Vagina (tissue), 2 donors: ENCODE data around the gene NKD2. TPM values are rescaled to one million over a fixed set of nuclear protein-coding genes. Genes with fewer than 3 reads are reported as not detected.
"Not testable (repeated sequence)": the region's sequence is repeated elsewhere in the genome, so short reads cannot be mapped to it uniquely, and the experiment has no call there.

Experiments
- DNase-seq, 2 donors: peaks; one replicate each; pipeline ENCODE4 v3.0.0-alpha.2; 2017; ENCODE audit errors: extremely low spot score in 2 of 2
- H3K27ac ChIP-seq: fragments of 200-600 bp; sonication (generic); one replicate; pipeline ENCODE4 v1.5.1; 2019
- H3K27me3 ChIP-seq: fragments of 200-600 bp; sonication (generic); one replicate; pipeline ENCODE4 v1.5.1; 2019
- H3K36me3 ChIP-seq, 2 donors: fragments of 200-600 bp; sonication (generic); one replicate each; pipeline ENCODE4 v1.5.1; 2017 to 2019
- H3K4me1 ChIP-seq: fragments of 200-600 bp; sonication (generic); one replicate; pipeline ENCODE4 v1.5.1; 2019
- H3K4me3 ChIP-seq, 2 donors: fragments of 200-600 bp; sonication (generic); 1 replicate in 1 of 2; 2 replicates in 1 of 2; pipeline ENCODE4 v1.5.1; 2016 to 2019
- H3K9me3 ChIP-seq: fragments of 200-600 bp; sonication (generic); one replicate; pipeline ENCODE4 v1.5.1; 2019
- POLR2A ChIP-seq, 2 donors: fragments of 450-650 bp; IDR thresholded peaks; one replicate each; pipeline ENCODE4 v1.6.1; 2017; ENCODE audit warnings: antibody characterized with exemption in 2 of 2, mild to moderate bottlenecking in 2 of 2, moderate library complexity in 2 of 2
- POLR2AphosphoS5 ChIP-seq, 2 donors: sonication (generic); formaldehyde crosslinking; IDR thresholded peaks; one replicate each; pipeline ENCODE4 v1.9.0; 2017; ENCODE audit warnings: antibody characterized with exemption in 2 of 2, mild to moderate bottlenecking in 2 of 2, low read depth in 1 of 2; ENCODE audit not compliant: insufficient read depth in 1 of 2
- intact Hi-C: fragments of 100-400 bp; cut with DNase I; formaldehyde crosslinking; loops from one replicate; pipeline ENCODE4 v1.15.1; 2023
- total RNA-seq: library from RNA; depleted of rRNA; stranded (reverse); fragments of >200 nt; gene quantifications from one replicate; pipeline ENCODE4 v1.2.3, GENCODE V29; 2016
- TF ChIP-seq, protein P1 (sequence below), 3 experiments: fragments of 450-650 bp in 2 of 3; fragments of 200-600 bp in 1 of 3; sonication (generic) in 1 of 3; IDR thresholded peaks; one replicate each; pipeline ENCODE4 v1.5.1; 2017 to 2019; ENCODE audit warnings: antibody characterized with exemption in 3 of 3, mild to moderate bottlenecking in 2 of 3, moderate library complexity in 2 of 3

The NKD2 gene
- total RNA-seq, 1 donor from 2014 or later = 2.0 TPM

GRCh38 chr5:1078851-1079250, 70.2 kb downstream of the NKD2 start:
- no peak overlapping the region for H3K27ac ChIP-seq
- no peaks in the 10 kb centered on the region for H3K4me1 ChIP-seq
- H3K27me3 ChIP-seq = no peaks in the 10 kb centered on the region
- TF ChIP-seq POLR2AphosphoS5 (IDR thresholded peaks at IDR 0.05; ENCODE audit: insufficient read depth in 1 of 2, low read depth in 1 of 2) (no peak), POLR2A (IDR thresholded peaks at IDR 0.05) (no peak)
- TF ChIP-seq, protein P1, sequence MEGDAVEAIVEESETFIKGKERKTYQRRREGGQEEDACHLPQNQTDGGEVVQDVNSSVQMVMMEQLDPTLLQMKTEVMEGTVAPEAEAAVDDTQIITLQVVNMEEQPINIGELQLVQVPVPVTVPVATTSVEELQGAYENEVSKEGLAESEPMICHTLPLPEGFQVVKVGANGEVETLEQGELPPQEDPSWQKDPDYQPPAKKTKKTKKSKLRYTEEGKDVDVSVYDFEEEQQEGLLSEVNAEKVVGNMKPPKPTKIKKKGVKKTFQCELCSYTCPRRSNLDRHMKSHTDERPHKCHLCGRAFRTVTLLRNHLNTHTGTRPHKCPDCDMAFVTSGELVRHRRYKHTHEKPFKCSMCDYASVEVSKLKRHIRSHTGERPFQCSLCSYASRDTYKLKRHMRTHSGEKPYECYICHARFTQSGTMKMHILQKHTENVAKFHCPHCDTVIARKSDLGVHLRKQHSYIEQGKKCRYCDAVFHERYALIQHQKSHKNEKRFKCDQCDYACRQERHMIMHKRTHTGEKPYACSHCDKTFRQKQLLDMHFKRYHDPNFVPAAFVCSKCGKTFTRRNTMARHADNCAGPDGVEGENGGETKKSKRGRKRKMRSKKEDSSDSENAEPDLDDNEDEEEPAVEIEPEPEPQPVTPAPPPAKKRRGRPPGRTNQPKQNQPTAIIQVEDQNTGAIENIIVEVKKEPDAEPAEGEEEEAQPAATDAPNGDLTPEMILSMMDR (IDR thresholded peaks at IDR 0.05) = no peak
- no peak overlapping the region for H3K4me3 ChIP-seq
- no peaks in the 10 kb centered on the region for H3K9me3 ChIP-seq
- H3K36me3 ChIP-seq = peaks cover 0 to 43% of the 10 kb centered on the region in 2 donors
- no peak for DNase-seq
- intact Hi-C loops = no loop called here

- TF ChIP-seq, protein P1 (IDR thresholded peaks at IDR 0.05) = no peak
- no peak for TF ChIP-seq POLR2AphosphoS5 (IDR thresholded peaks at IDR 0.05; ENCODE audit: insufficient read depth in 1 of 2, low read depth in 1 of 2)
- no peak for TF ChIP-seq POLR2A (IDR thresholded peaks at IDR 0.05)
- Histone ChIP-seq H3K27me3 (no peaks in the 10 kb centered on the region), H3K9me3 (no peaks in the 10 kb centered on the region)
These were observed 70.9 kb downstream of the NKD2 start for GRCh38 chr5:1079486-1079885.

DNA sequence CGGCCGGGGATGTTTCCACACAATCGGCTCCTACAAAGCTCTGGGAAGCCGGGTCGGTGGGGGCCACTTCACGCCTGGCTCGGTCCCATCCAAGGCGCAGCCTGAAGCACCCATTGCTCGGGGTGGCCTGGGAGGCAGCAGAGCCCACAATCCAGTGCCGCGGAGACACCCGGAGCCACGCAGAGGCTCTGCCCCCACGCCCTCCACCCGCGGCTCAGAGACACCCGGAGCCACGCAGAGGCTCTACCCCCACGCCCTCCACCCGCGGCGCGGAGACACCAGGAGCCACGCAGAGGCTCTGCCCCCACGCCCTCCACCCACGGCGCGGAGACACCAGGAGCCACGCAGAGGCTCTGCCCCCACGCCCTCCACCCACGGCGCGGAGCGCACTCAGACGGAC, 71.4 kb downstream of the NKD2 start:
- no peak for DNase-seq
- intact Hi-C loops = no loop called here
- Histone ChIP-seq H3K9me3 (no peaks in the 10 kb centered on the region), H3K27me3 (no peaks in the 10 kb centered on the region), H3K4me3 (no peak overlapping the region), H3K27ac (no peak overlapping the region), H3K4me1 (no peaks in the 10 kb centered on the region), H3K36me3 (peaks cover 0 to 54% of the 10 kb centered on the region in 2 donors)
- TF ChIP-seq POLR2AphosphoS5 (IDR thresholded peaks at IDR 0.05; ENCODE audit: insufficient read depth in 1 of 2, low read depth in 1 of 2) = no peak
- TF ChIP-seq POLR2A (IDR thresholded peaks at IDR 0.05) = no peak
- TF ChIP-seq, protein P1 (IDR thresholded peaks at IDR 0.05) = no peak

More at GRCh38 chr5:1079486-1079885, 70.9 kb downstream of the NKD2 start:
- Histone ChIP-seq H3K27ac (no peak overlapping the region), H3K36me3 (peaks cover 0 to 49% of the 10 kb centered on the region in 2 donors), H3K4me1 (no peaks in the 10 kb centered on the region), H3K4me3 (no peak overlapping the region)
- DNase-seq = no peak
- intact Hi-C loops = no loop called here

GRCh38 chr5:1080432-1080831, 71.8 kb downstream of the NKD2 start:
- intact Hi-C loops = no loop called here
- TF ChIP-seq POLR2AphosphoS5 (IDR thresholded peaks at IDR 0.05; ENCODE audit: insufficient read depth in 1 of 2, low read depth in 1 of 2) (no peak), POLR2A (IDR thresholded peaks at IDR 0.05) (no peak)
- TF ChIP-seq, protein P1 (IDR thresholded peaks at IDR 0.05) = no peak
- no peak for DNase-seq
- Histone ChIP-seq H3K4me1 (no peaks in the 10 kb centered on the region), H3K4me3 (no peak overlapping the region), H3K9me3 (no peaks in the 10 kb centered on the region), H3K36me3 (peaks cover 0 to 54% of the 10 kb centered on the region in 2 donors), H3K27ac (no peak overlapping the region), H3K27me3 (no peaks in the 10 kb centered on the region)

- peaks cover 0 to 60% of the 10 kb centered on the region in 2 donors for H3K36me3 ChIP-seq
- H3K4me3 ChIP-seq = no peak overlapping the region
- TF ChIP-seq POLR2A (IDR thresholded peaks at IDR 0.05) (no peak), POLR2AphosphoS5 (IDR thresholded peaks at IDR 0.05; ENCODE audit: insufficient read depth in 1 of 2, low read depth in 1 of 2) (no peak)
- TF ChIP-seq, protein P1 (IDR thresholded peaks at IDR 0.05) = no peak
- no peaks in the 10 kb centered on the region for H3K4me1 ChIP-seq
- H3K27ac ChIP-seq = no peak overlapping the region
- H3K9me3 ChIP-seq = no peaks in the 10 kb centered on the region
- DNase-seq = no peak
- intact Hi-C loops = no loop called here
- H3K27me3 ChIP-seq = no peaks in the 10 kb centered on the region
These were observed 72.9 kb downstream of the NKD2 start for GRCh38 chr5:1081519-1081918.

DNA sequence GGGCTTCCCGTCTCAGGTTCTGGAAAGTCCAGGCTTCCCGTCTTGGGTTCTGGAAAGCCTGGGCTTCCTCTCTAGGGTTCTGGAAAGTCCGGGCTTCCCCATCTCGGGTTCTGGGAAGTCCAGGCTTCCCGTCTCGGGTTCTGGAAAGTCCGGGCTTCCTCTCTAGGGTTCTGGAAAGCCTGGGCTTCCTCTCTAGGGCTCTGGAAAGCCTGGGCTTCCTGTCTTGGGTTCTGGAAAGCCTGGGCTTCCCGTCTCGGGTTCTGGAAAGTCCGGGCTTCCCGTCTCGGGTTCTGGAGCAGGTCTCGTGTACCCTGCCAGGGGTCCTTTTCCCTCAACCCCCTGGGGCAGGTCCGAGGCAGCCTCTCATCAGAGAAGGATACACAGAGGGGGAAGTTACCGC, 74.4 kb downstream of the NKD2 start:
- H3K4me1 ChIP-seq, H3K4me3 ChIP-seq, DNase-seq, H3K9me3 ChIP-seq, H3K27me3 ChIP-seq, H3K27ac ChIP-seq, intact Hi-C loops: not testable (repeated sequence)
- H3K36me3 ChIP-seq = peaks cover 0 to 59% of the 10 kb centered on the region in 2 donors
